GM20000 (cell line): ENCODE measurements around the gene KRT38.
"Not testable (repeated sequence)": the region's sequence is repeated elsewhere in the genome, so short reads cannot be mapped to it uniquely, and the experiment has no call there.

ENCODE experiments used
- DNase-seq: peaks from one replicate; pipeline ENCODE4 v3.0.0; 2012; ENCODE audit warnings: low spot score
- CTCF ChIP-seq: IDR thresholded peaks from 2 replicates; pipeline ENCODE4 v1.5.1; 2012; ENCODE audit warnings: mild to moderate bottlenecking, control low read depth; ENCODE audit errors: extremely low read depth, missing control alignments

KRT38 gene

GRCh38 chr17:41396340-41396739, 44.4 kb downstream of the KRT38 start:
- TF ChIP-seq CTCF = no peak
- no peak for DNase-seq

DNA sequence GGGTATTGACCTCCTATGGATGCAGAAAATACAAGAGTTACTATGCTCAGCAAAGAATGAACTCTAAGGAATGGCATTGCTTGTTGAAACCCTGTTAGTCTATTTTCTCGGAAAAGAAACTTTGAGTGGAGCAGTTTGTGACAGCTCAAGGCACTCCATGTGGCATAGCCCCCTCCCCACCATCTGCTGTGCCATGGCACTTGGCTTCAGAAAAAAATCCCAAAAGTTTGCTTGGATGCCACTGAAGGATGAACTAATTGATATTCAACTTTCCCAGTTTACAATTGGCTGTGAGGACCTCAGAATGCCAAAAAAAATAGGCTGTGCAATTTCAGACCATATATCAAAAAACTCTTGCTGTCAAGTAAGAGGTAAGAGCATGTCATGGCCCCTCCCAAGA, 45.2 kb downstream of the KRT38 start:
- TF ChIP-seq CTCF = no peak
- no peak for DNase-seq

- not testable (repeated sequence) for DNase-seq
Observed at GRCh38 chr17:41395044-41395443, 45.7 kb downstream of the KRT38 start.

GRCh38 chr17:41394254-41394996, 46.4 kb downstream of the KRT38 start:
- no peak for TF ChIP-seq CTCF
- no peak for DNase-seq

- DNase-seq = no peak
- no peak for TF ChIP-seq CTCF
Observed at GRCh38 chr17:41393826-41394225, 47.0 kb downstream of the KRT38 start.

- no peak for TF ChIP-seq CTCF
- DNase-seq = no peak
Observed at GRCh38 chr17:41393294-41393693, 47.5 kb downstream of the KRT38 start.

DNA sequence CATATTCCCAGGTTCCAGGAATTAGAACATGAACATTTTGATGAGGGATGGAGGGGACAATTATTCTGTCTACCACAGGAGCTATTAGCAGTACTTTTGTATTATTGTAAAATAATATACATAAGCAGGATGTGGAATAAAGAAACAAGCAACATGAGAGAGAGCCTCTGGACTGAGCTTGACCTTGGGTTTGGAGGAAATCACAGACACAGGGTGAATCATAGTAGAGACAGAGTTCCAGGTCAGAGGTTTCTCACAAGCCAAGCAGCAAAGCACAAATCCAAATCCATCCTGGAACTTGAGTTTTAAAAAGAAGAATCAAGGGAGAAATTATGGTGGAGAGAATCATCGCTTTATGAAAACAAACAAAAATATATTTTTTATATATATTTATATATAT, 48.5 kb downstream of the KRT38 start:
- DNase-seq = no peak
- TF ChIP-seq CTCF = no peak

- no peak for DNase-seq
- no peak for TF ChIP-seq CTCF
Observed at GRCh38 chr17:41391535-41391934, 49.2 kb downstream of the KRT38 start.
